Heart left ventricle (tissue), 16 donors: ENCODE results near the gene NFIA. TPM values are rescaled to one million over a fixed set of nuclear protein-coding genes. Genes with fewer than 3 reads are reported as not detected.

ENCODE experiments used
- ATAC-seq, 4 donors: fragments of 200-7000 bp; cut with Tn5 transposase; one replicate each; pipeline ENCODE4 v1.9.1; 2020 to 2022; ENCODE audit warnings: moderate library complexity in 4 of 4, mild to moderate bottlenecking in 3 of 4, moderate number of reproducible peaks in 1 of 4
- DNase-seq, 5 donors: peaks; one replicate each; pipeline ENCODE4 v3.0.0-alpha.2; 2020
- H3K27ac ChIP-seq, 12 donors: fragments of 200-600 bp; sonication (generic) in 4 of 12; one replicate each; pipeline versions ENCODE4 v1.5.0 to v1.8.0; 2016 to 2022; ENCODE audit warnings: mild to moderate bottlenecking in 2 of 12
- H3K27me3 ChIP-seq, 9 donors: fragments of 200-600 bp; sonication (generic) in 2 of 9; one replicate each; pipeline versions ENCODE4 v1.5.1 to v1.8.0; 2016 to 2022; ENCODE audit warnings: mild to moderate bottlenecking in 3 of 9
- H3K36me3 ChIP-seq, 9 donors: fragments of 200-600 bp; sonication (generic) in 2 of 9; one replicate each; pipeline versions ENCODE4 v1.5.0 to v1.8.0; 2018 to 2022; ENCODE audit warnings: mild to moderate bottlenecking in 2 of 9
- H3K4me1 ChIP-seq, 12 donors: fragments of 200-600 bp; sonication (generic) in 4 of 12; one replicate each; pipeline versions ENCODE4 v1.5.0 to v1.8.0; 2016 to 2022; ENCODE audit warnings: mild to moderate bottlenecking in 3 of 12
- H3K4me3 ChIP-seq, 12 donors: fragments of 200-600 bp; sonication (generic) in 4 of 12; one replicate each; pipeline versions ENCODE4 v1.5.0 to v1.8.0; 2017 to 2022; ENCODE audit warnings: mild to moderate bottlenecking in 9 of 12, moderate library complexity in 4 of 12
- H3K9me3 ChIP-seq, 12 donors: fragments of 200-600 bp; sonication (generic) in 4 of 12; one replicate each; pipeline versions ENCODE4 v1.5.0 to v1.8.0; 2016 to 2022; ENCODE audit warnings: mild to moderate bottlenecking in 1 of 12
- POLR2A ChIP-seq, 2 donors: fragments of 450-650 bp; IDR thresholded peaks; one replicate each; pipeline ENCODE4 v1.6.1; 2017; ENCODE audit warnings: antibody characterized with exemption in 2 of 2, mild to moderate bottlenecking in 2 of 2, moderate library complexity in 2 of 2
- whole genome bisulfite sequencing, 4 donors: extraction: QIAGEN DNeasy Blood & Tissue Kit in 2 of 4; methylation state at CpG; one replicate each; pipeline versions ENCODE4 v1.1.5 to v1.1.7; 2013 to 2018; 5-methylcytosine and 5-hydroxymethylcytosine counted together
- intact Hi-C, 10 donors: fragments of 100-400 bp; cut with DNase I; formaldehyde crosslinking; loops; one replicate each; pipeline versions ENCODE4 v1.11.1 to v1.14.2; 2022
- polyA plus RNA-seq, 2 donors: library from polyadenylated mRNA; stranded (reverse); fragments of 200-250 nt; gene quantifications; one replicate each; pipeline ENCODE4 v1.2.3, GENCODE V29; 2013
- total RNA-seq, 9 donors: library from RNA; depleted of rRNA in 2 of 9; stranded (reverse); fragments of >200 nt in 2 of 9; fragmentation: NEBNext Ultra II Directional in 3 of 9; extraction: Animal tissue kit (Norgen Biotek cat#: 25700) in 3 of 9; gene quantifications; one replicate each; pipeline versions ENCODE4 v1.1.0 to v1.2.4, GENCODE V29; 2016 to 2023
- TF ChIP-seq, protein P1 (sequence below), 12 donors: fragments of 200-600 bp; sonication (generic) in 4 of 12; IDR thresholded peaks; one replicate each; pipeline versions ENCODE4 v1.5.0 to v1.8.0; 2018 to 2022; ENCODE audit warnings: antibody characterized with exemption in 12 of 12, mild to moderate bottlenecking in 5 of 12
- donor health status: ischemic (EF 13 %, LVEDD 7.1; RV severe dilation, severe dysfunction).
- donor health status: healthy with polysubstance abuse.
- donor health status: DM: no; HTN: yes; CAD: no.
- donor health status: DM: no; HTN: no; CAD: no.
- donor health status: ischemic (EF 25% LVEDD 6.9; RV normal size, moderate dysfunction).
- donor health status: ischemic (EF 25% LVEDD 5.7; RV mildly dilated, moderate dysfunction).
- donor health status: healthy.
- donor health status: DM: yes; HTN: yes; CAD: no.
- donor health status: ischemic (EF 35%, LVEDD 5.7; RV mildly dilated, moderate dysfunction).
- donor health status: nonischemic (EF 11% LVEDD 7.7; RV severe dilation, severe dysfunction).
- donor health status: DM: yes; HTN: yes; CAD: no.
- donor health status: PGD.
- donor health status: ischemic (EF 29% LVEDD 5.4; RV normal size, mild dysfunction).
- donor health status: nonischemic (EF 23%, LVEDD 6.1; RV moderate dilation, normal function).

NFIA gene
- total and polyA plus RNA-seq, 11 donors = 12.7 to 121 (median 96.5) TPM

DNA sequence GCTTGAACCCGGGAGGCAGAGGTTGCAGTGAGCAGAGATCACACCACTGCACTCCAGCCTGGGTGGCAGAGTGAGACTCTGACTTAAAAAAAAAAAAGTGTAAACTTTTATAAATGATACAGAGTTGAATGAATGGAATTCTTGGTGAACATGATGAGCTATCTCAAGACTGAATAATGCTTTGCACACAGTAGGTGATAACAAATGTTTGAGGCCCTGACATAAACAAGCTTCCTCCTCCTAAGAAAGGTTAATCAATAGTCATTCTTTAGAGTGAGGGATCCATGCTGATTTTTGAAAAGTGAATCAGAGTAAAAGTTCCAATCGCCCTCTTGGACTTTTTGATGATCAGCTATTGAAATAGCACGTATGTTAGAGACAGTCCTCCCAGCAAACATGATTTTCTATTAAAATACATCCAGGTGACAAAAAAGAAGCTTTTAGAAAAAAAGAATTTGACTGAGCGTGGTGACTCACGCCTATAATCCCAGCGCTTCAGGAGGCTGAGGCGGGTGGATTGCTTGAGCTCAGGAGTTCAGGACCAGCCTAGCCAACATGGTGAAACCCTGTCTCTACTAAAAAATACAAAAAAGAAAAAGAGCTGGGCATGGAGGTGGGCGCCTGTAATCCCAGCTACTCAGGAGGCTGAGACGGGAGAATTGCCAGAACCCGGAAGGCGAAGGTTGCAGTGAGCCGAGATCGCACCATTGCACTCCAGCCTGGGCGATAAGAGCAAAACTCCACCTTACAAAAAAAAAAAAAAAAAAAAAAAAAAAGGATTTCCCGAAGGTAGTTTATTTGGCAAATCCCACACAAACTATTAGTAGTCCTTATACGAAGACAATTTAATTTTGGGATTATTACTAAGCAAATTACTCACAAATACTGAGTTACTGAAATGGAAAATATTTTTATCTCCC, 181.8 kb downstream of the NFIA start:
- intact Hi-C loops = no loop called here
- peaks cover 0 to 59% (median 31%) of the 10 kb centered on the region in 12 donors for H3K4me1 ChIP-seq
- ATAC-seq = no peak

DNA sequence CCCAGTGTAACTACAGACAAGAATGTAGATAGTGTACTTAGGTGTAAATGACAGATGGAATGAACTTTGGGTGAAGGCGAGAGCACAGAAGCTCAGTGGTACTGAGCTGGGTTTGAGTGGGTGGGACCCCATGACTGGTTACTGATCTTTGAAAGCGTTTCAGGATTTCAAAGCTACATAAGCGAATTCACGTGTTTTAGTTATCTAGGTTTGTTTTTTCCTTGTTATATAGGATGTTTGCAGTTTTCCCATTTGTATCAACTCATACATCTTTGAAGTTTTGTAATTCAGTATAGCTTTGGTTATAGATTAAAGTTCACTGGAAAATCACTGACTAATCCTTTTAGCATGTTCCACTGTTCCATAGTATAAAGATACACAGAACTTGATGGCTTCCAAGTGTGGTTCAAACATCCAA, 182.5 kb downstream of the NFIA start:
- H3K4me1 ChIP-seq = peaks cover 0 to 59% (median 29%) of the 10 kb centered on the region in 12 donors
- no peaks in the 10 kb centered on the region for H3K36me3 ChIP-seq
- no peak overlapping the region for H3K4me3 ChIP-seq
- no peak for DNase-seq
- WGBS, 4 donors = 94 to 96% (median 94%) methylated on average over 4 of the region's 4 CpGs
- no peak for ATAC-seq
- H3K27me3 ChIP-seq = no peaks in the 10 kb centered on the region
- H3K9me3 ChIP-seq = no peaks in the 10 kb centered on the region
- no peak overlapping the region for H3K27ac ChIP-seq
- TF ChIP-seq, protein P1, sequence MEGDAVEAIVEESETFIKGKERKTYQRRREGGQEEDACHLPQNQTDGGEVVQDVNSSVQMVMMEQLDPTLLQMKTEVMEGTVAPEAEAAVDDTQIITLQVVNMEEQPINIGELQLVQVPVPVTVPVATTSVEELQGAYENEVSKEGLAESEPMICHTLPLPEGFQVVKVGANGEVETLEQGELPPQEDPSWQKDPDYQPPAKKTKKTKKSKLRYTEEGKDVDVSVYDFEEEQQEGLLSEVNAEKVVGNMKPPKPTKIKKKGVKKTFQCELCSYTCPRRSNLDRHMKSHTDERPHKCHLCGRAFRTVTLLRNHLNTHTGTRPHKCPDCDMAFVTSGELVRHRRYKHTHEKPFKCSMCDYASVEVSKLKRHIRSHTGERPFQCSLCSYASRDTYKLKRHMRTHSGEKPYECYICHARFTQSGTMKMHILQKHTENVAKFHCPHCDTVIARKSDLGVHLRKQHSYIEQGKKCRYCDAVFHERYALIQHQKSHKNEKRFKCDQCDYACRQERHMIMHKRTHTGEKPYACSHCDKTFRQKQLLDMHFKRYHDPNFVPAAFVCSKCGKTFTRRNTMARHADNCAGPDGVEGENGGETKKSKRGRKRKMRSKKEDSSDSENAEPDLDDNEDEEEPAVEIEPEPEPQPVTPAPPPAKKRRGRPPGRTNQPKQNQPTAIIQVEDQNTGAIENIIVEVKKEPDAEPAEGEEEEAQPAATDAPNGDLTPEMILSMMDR (IDR thresholded peaks at IDR 0.05) = no peak
- no peak for TF ChIP-seq POLR2A (IDR thresholded peaks at IDR 0.05)
- intact Hi-C loops = no loop called here

More for the DNA sequence above, 181.8 kb downstream of the NFIA start:
- TF ChIP-seq, protein P1 (IDR thresholded peaks at IDR 0.05) = no peak
- no peak for TF ChIP-seq POLR2A (IDR thresholded peaks at IDR 0.05)
- Histone ChIP-seq H3K4me3 (no peak overlapping the region), H3K9me3 (no peaks in the 10 kb centered on the region), H3K36me3 (no peaks in the 10 kb centered on the region), H3K27me3 (no peaks in the 10 kb centered on the region), H3K27ac (no peak overlapping the region)
- WGBS, 4 donors = 96 to 98% (median 97%) methylated on average over 16 of the region's 16 CpGs
- DNase-seq = no peak

DNA sequence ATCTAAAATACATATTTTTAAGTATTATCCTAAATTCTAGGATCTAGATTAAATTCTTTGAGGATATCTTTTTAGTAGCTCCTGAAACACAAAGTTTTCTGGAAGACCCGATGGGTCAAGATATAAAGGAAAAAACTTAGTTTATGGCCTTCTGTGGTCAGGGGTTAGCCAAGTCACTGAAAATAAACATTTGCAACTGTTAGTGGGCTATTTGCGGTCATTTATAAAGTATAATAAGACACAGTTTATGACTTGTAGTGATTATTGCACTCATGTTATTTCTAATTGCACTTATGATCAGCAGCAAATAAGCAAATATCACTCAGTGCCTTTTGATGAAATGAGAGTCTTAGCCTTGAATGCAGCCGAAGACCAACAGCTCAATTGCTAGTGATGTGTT, 183.3 kb downstream of the NFIA start:
- TF ChIP-seq POLR2A (IDR thresholded peaks at IDR 0.05) = no peak
- TF ChIP-seq, protein P1 (IDR thresholded peaks at IDR 0.05) = no peak
- Histone ChIP-seq H3K4me1 (peaks cover 0 to 61% (median 29%) of the 10 kb centered on the region in 12 donors), H3K4me3 (no peak overlapping the region), H3K9me3 (no peaks in the 10 kb centered on the region), H3K36me3 (no peaks in the 10 kb centered on the region), H3K27ac (no peak overlapping the region), H3K27me3 (no peaks in the 10 kb centered on the region)
- intact Hi-C loops = no loop called here
- WGBS, 4 donors = 85 to 95% (median 93%) methylated on average over 3 of the region's 3 CpGs
- DNase-seq (no peak), ATAC-seq (no peak)

DNA sequence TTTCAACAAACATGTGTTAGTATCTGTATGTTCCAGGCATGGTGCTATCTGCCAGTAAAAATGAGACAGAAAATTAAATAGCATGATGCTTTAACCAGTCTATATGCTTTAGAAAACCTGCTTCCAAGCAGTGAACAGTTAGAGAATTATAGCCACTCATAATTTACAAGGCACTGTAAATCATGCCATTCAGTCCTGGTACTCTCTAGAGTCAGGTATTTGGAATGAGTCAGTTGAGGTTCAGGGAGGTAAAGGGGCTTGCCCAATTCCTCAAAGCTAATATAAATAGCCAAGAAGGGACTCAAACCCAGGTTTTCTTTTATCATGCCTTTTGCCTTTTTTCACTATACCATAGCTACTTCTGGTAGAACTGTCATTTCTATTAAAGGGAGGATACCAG, 184.4 kb downstream of the NFIA start:
- no peaks in the 10 kb centered on the region for H3K36me3 ChIP-seq
- intact Hi-C loops = no loop called here
- DNase-seq (no peak), ATAC-seq (no peak)
- TF ChIP-seq, protein P1 (IDR thresholded peaks at IDR 0.05) = no peak
- TF ChIP-seq POLR2A (IDR thresholded peaks at IDR 0.05) = no peak
- no peak overlapping the region for H3K4me3 ChIP-seq
- peaks cover 0 to 50% (median 22%) of the 10 kb centered on the region in 12 donors for H3K4me1 ChIP-seq
- no peak overlapping the region for H3K27ac ChIP-seq
- H3K27me3 ChIP-seq = no peaks in the 10 kb centered on the region
- no peaks in the 10 kb centered on the region for H3K9me3 ChIP-seq
